AG10803 (cell line): ENCODE results near the gene SLC34A1.
A peak's percentile ranks its signal among the peaks of the same experiment; 100 is the strongest.

Experiments used
- DNase-seq: peaks from one replicate; pipeline ENCODE4 v3.0.0; 2010; ENCODE audit warnings: low read depth
- H3K4me3 ChIP-seq: 2 replicates; pipeline ENCODE4 v1.5.1; 2011; ENCODE audit warnings: mild to moderate bottlenecking, low read length, control low read depth
- TF ChIP-seq, protein P1 (sequence below): conservative IDR thresholded peaks from 2 replicates; pipeline ENCODE4 v1.5.1; 2011; ENCODE audit warnings: mild to moderate bottlenecking, low read length, control low read depth, inconsistent platforms

Gene SLC34A1

DNA sequence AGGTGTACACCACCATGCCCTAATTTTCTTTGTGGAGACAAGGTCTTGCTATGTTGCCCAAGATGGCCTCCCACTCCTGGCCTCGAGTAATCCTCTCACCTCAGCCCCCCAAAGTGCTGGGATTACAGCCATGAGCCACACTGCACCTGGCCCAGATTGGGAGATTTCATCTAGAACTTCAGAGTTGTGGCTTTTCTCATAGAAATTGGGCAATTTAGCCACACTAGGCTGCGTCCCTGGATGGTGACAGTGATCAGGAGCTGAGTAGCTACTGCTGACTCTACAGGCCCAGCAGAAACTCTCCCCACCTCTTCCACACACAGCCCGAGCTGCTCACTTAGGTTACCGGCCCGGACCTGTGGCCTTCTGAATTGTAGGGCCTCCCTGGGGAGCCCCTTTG, 8.5 kb downstream of the SLC34A1 start:
- TF ChIP-seq, protein P1, sequence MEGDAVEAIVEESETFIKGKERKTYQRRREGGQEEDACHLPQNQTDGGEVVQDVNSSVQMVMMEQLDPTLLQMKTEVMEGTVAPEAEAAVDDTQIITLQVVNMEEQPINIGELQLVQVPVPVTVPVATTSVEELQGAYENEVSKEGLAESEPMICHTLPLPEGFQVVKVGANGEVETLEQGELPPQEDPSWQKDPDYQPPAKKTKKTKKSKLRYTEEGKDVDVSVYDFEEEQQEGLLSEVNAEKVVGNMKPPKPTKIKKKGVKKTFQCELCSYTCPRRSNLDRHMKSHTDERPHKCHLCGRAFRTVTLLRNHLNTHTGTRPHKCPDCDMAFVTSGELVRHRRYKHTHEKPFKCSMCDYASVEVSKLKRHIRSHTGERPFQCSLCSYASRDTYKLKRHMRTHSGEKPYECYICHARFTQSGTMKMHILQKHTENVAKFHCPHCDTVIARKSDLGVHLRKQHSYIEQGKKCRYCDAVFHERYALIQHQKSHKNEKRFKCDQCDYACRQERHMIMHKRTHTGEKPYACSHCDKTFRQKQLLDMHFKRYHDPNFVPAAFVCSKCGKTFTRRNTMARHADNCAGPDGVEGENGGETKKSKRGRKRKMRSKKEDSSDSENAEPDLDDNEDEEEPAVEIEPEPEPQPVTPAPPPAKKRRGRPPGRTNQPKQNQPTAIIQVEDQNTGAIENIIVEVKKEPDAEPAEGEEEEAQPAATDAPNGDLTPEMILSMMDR: no peak
- DNase-seq: no peak
- H3K4me3 ChIP-seq: no peak overlapping the region

DNA sequence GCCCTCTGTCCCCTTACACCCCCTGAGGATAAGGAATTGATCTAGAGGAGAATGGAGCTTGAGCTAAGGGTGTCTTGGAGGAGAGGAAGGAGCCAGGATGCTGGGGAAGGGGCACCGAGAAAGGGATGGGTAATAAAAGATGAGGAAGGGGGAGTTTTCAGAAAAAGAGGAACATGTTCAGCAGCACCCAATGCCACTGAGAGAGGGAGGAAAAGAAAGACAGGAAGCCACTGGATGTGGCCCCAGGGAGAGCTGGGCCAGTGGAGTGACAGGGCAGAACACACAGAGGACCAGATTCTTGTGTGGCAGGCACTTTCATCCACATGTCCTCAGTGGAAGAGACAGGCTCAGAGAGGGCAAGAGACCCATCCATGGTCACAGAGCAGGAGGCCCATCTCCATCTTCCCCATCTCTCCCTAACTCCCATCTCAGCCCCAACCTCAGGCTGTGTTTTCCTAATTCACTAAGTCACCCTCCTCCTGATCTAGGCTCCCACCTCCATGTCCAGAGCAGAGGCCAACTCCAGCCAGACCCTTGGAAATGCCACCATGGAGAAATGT, 9.1 kb downstream of the SLC34A1 start:
- DNase-seq: no peak
- H3K4me3 ChIP-seq: no peak overlapping the region
- TF ChIP-seq, protein P1: no peak

DNA sequence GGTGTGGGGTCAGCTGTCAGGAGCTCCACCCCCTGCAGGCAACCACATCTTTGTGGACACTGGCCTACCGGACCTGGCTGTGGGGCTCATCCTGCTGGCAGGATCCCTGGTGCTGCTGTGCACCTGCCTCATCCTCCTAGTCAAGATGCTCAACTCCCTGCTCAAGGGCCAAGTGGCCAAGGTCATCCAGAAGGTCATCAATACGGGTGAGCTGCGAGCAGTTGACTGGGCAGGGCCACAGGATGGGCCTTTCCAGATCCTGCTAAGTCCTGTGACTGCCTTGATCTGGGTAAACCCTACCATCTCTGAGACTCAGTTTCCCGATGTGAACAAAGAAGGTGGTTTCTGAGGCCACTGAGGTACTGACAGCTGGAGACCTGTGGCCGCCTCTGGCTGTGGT, 9.8 kb downstream of the SLC34A1 start:
- H3K4me3 ChIP-seq: no peak overlapping the region
- no peak for DNase-seq
- TF ChIP-seq, protein P1: no peak

DNA sequence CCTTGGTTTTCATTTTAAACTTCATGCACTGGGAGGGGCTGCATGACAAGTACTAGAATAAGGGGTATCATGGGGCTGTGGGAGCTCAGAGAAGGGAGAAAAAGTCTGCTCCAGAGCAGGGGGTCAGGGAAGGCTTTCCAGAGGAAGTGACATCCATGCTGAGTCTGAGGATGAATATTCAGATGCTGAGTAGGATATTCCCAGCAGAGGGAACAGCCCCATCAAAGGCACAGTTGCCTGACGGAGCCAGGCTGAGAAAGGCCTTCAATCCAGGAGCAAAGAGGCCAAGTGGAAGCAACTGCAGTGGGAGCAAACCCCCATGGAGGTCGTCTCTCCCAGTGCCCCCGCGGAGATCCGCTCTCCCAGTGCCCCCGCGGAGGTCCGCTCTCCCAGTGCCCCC, 11.8 kb downstream of the SLC34A1 start:
- TF ChIP-seq, protein P1: no peak
- H3K4me3 ChIP-seq: no peak overlapping the region
- DNase-seq: no peak

DNA sequence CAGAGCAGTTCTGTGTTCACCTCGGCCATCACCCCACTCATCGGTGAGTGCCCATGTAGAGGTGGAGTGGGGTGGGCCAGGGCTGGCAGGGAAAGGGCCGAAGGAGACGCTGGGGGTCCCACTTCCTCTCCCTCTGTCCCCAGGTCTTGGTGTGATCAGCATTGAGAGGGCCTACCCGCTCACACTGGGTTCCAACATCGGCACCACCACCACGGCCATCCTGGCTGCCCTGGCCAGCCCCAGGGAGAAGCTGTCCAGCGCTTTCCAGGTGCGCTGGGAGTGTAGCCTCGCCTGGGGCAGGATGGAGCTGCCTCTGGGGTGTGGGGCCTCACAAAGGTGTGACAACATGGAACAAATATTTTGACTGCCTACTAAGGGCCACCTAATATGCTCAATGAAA, 12.6 kb downstream of the SLC34A1 start:
- TF ChIP-seq, protein P1: no peak
- no peak overlapping the region for H3K4me3 ChIP-seq
- DNase-seq: no peak

DNA sequence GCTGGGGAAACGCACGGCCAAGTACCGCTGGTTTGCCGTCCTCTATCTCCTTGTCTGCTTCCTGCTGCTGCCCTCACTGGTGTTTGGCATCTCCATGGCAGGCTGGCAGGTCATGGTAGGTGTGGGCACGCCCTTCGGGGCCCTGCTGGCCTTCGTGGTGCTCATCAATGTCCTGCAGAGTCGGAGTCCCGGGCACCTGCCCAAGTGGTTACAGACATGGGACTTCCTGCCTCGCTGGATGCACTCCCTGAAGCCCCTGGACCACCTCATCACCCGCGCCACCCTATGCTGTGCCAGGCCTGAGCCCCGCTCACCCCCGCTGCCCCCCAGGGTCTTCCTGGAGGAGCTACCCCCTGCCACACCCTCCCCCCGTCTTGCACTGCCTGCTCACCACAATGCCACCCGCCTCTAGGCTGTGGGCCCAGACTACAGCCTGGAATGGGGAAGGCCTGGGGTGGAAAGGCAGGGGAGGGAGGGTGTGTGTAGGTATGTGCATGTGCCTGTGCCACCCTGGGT, 13.7 kb downstream of the SLC34A1 start:
- H3K4me3 ChIP-seq: no peak overlapping the region
- TF ChIP-seq, protein P1: no peak
- no peak for DNase-seq

DNA sequence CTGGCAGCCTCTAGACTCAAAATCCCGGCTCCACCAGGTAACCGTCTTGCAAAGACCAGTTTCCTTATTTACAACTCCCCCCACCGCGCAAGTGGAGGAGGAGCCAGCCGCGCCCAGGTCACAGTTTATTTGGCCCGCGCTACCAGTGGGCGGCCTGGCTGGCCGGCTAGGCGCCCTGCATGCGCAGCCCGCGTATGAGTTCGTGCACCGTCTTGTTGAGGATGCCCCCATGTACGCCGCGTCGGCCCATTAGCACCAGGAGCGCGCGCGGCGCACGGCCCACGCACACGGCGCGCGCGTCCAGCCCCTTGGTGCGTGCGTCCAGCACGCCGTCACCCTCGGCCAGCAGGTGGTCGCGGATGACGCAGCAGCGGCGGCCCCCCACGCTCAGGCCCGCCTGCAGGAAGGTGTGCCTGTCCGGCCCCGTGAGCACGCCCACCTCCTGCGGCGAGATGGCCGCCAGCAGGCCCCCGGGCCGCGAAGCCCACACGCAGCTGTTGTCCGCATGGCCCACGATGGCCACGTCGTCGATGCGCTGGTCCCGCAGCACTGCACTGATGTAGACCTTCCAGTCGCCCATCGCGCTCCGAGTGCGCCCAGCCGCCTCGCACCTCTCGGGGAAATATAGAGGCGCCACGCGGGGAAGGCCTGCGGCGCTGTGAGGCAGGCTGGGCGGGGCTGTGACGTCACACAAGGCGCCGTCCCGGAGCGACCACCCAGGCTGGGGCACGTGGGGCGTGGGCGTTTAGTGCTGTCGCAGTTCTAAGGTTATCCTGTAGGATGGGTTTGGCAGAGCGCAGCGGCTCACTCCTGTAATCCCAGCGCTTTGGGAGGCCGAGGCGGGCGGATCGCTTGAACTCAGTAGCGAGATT, 16.0 kb downstream of the SLC34A1 start, which contains the start of gene PFN3:
Gene PFN3 (minus strand): TSS at position 665 of the 872 bp plus-strand sequence. CDS start 85 bp downstream, at position 580.
- DNase-seq: peak; percentile 8
- TF ChIP-seq, protein P1: no peak

More for the DNA sequence above, 16.0 kb downstream of the SLC34A1 start, which contains the start of gene PFN3:
- no peak within 1 kb of the TSS for H3K4me3 ChIP-seq
